ENCODE measurements around the gene PET100. TPM values are rescaled to one million over a fixed set of nuclear protein-coding genes. Genes with fewer than 3 reads are reported as not detected.

PET100 gene
- total RNA-seq, 1 experiment from 2014 or later = 27.7 TPM

Other genes with a start within 250 kb of the PET100 start
- 2.4 and 3.5 TPM in 2 replicates for gene PEX11G, start 140.8 kb upstream of the PET100 start, total RNA-seq (2014; rRNA removed; shearing (Covaris generic))
- gene ZNF358, start 113.7 kb upstream of the PET100 start, total RNA-seq (2014; rRNA removed; shearing (Covaris generic)) = 52.1 and 54.8 TPM in 2 replicates
- gene MCOLN1, start 107.2 kb upstream of the PET100 start, total RNA-seq (2014; rRNA removed; shearing (Covaris generic)) = 6.8 and 6.9 TPM in 2 replicates
- 87.4 and 114 TPM in 2 replicates for gene PNPLA6, start 94.1 kb upstream of the PET100 start, total RNA-seq (2014; rRNA removed; shearing (Covaris generic))
- 7.3 and 8.2 TPM in 2 replicates for gene CAMSAP3, start 33.9 kb upstream of the PET100 start, total RNA-seq (2014; rRNA removed; shearing (Covaris generic))
- gene XAB2, start 248 bp upstream of the PET100 start, total RNA-seq (2014; rRNA removed; shearing (Covaris generic)) = 79.6 and 81.1 TPM in 2 replicates
- gene PCP2, start 3.9 kb downstream of the PET100 start, total RNA-seq (2014; rRNA removed; shearing (Covaris generic)) = not detected in 2 replicates
- gene STXBP2, start 7.3 kb downstream of the PET100 start, total RNA-seq (2014; rRNA removed; shearing (Covaris generic)) = 17.3 and 25.9 TPM in 2 replicates
- not detected in 2 replicates for gene RETN, start 39.3 kb downstream of the PET100 start, total RNA-seq (2014; rRNA removed; shearing (Covaris generic))
- not detected in 2 replicates for gene MCEMP1, start 47.3 kb downstream of the PET100 start, total RNA-seq (2014; rRNA removed; shearing (Covaris generic))
- 92.2 and 137 TPM in 2 replicates for gene TRAPPC5, start 51.0 kb downstream of the PET100 start, total RNA-seq (2014; rRNA removed; shearing (Covaris generic))
- gene FCER2, start 72.3 kb downstream of the PET100 start, total RNA-seq (2014; rRNA removed; shearing (Covaris generic)) = not detected in 2 replicates
- not detected in 2 replicates for gene CLEC4G, start 102.3 kb downstream of the PET100 start, total RNA-seq (2014; rRNA removed; shearing (Covaris generic))
- not detected in 2 replicates for gene CD209, start 117.7 kb downstream of the PET100 start, total RNA-seq (2014; rRNA removed; shearing (Covaris generic))
- not detected in 2 replicates for gene CLEC4M, start 133.4 kb downstream of the PET100 start, total RNA-seq (2014; rRNA removed; shearing (Covaris generic))
- 3.5 and 5.0 TPM in 2 replicates for gene EVI5L, start 200.4 kb downstream of the PET100 start, total RNA-seq (2014; rRNA removed; shearing (Covaris generic))
- 0.14 and 0.22 TPM in 2 replicates for gene PRR36, start 244.6 kb downstream of the PET100 start, total RNA-seq (2014; rRNA removed; shearing (Covaris generic))

Data from H7 (cell line).